SK-N-SH (cell line): ENCODE data around the gene SPG11.
"Not testable (repeated sequence)": the region's sequence is repeated elsewhere in the genome, so short reads cannot be mapped to it uniquely, and the experiment has no call there.

ENCODE experiments used
- ELF1 ChIP-seq: IDR thresholded peaks from 2 replicates; pipeline ENCODE4 v1.4.0; 2012
- EP300 ChIP-seq, 2 experiments: IDR thresholded peaks; 2 replicates each; pipeline versions ENCODE4 v1.4.0 to v1.6.1; 2012; ENCODE audit warnings: borderline replicate concordance in 1 of 2, low read depth in 1 of 2, low read length in 1 of 2
- EZH2phosphoT487 ChIP-seq: fragments of 200-600 bp; sonication (generic); IDR thresholded peaks from 2 replicates; pipeline ENCODE4 v1.6.1; 2017; ENCODE audit warnings: low read depth, mixed run types, mild to moderate bottlenecking, antibody characterized with exemption, moderate library complexity, borderline replicate concordance
- NRF1 ChIP-seq: IDR thresholded peaks from 2 replicates; pipeline ENCODE4 v1.6.1; 2012; ENCODE audit warnings: low read depth, mild to moderate bottlenecking, low read length
- POLR2AphosphoS5 ChIP-seq: IDR thresholded peaks from 2 replicates; pipeline ENCODE4 v1.6.1; 2012; ENCODE audit warnings: low read depth, low read length
- RAD21 ChIP-seq: IDR thresholded peaks from 2 replicates; pipeline ENCODE4 v1.6.1; 2012; ENCODE audit warnings: mild to moderate bottlenecking, low read length
- SIN3A ChIP-seq: IDR thresholded peaks from 2 replicates; pipeline ENCODE4 v1.6.1; 2012; ENCODE audit warnings: low read depth, mild to moderate bottlenecking, low read length, moderate library complexity, borderline replicate concordance
- SMC3 ChIP-seq: IDR thresholded peaks from 2 replicates; pipeline ENCODE4 v1.6.1; 2012; ENCODE audit warnings: low read depth, low read length, improper control_type of control experiment
- TCF12 ChIP-seq: IDR thresholded peaks from 2 replicates; pipeline ENCODE4 v1.4.0; 2012
- TF ChIP-seq, protein P1 (sequence below): fragments of 200-600 bp; sonication (generic); IDR thresholded peaks from 2 replicates; pipeline ENCODE4 v1.6.1; 2017; ENCODE audit warnings: antibody characterized with exemption, mild to moderate bottlenecking, moderate library complexity
- TF ChIP-seq, protein P2 (sequence below): IDR thresholded peaks from 2 replicates; pipeline ENCODE4 v1.4.0; 2012; ENCODE audit warnings: low read depth

DNA sequence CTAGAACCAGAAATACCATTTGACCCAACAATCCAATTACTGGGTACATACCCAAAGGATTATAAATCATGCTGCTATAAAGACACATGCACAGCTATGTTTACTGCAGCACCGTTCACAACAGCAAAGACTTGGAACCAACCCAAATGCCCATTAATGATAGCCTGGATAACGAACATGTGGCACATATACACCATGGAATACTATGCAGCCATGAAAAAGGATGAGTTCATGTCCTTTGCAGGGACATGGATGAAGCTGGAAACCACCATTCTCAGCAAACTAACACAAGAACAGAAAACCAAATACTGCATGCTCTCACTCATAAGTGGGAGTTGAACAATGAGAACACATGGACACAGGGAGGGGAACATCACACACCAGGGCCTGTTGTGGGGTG is 25.9 kb upstream of the SPG11 start:
- TF ChIP-seq SIN3A; ELF1; POLR2AphosphoS5; EP300 (IDR thresholded peaks at IDR 0.05; ENCODE audit: borderline replicate concordance in 1 of 2, low read depth in 1 of 2, low read length in 1 of 2); NRF1; TCF12; SMC3; EZH2phosphoT487; RAD21: not testable (repeated sequence)
- TF ChIP-seq, protein P1, sequence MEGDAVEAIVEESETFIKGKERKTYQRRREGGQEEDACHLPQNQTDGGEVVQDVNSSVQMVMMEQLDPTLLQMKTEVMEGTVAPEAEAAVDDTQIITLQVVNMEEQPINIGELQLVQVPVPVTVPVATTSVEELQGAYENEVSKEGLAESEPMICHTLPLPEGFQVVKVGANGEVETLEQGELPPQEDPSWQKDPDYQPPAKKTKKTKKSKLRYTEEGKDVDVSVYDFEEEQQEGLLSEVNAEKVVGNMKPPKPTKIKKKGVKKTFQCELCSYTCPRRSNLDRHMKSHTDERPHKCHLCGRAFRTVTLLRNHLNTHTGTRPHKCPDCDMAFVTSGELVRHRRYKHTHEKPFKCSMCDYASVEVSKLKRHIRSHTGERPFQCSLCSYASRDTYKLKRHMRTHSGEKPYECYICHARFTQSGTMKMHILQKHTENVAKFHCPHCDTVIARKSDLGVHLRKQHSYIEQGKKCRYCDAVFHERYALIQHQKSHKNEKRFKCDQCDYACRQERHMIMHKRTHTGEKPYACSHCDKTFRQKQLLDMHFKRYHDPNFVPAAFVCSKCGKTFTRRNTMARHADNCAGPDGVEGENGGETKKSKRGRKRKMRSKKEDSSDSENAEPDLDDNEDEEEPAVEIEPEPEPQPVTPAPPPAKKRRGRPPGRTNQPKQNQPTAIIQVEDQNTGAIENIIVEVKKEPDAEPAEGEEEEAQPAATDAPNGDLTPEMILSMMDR, result not testable (repeated sequence)
- TF ChIP-seq, protein P2, sequence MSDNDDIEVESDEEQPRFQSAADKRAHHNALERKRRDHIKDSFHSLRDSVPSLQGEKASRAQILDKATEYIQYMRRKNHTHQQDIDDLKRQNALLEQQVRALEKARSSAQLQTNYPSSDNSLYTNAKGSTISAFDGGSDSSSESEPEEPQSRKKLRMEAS, result not testable (repeated sequence)
